OCI-LY7 (cell line): ENCODE measurements around the gene VPS35L. TPM values are rescaled to one million over a fixed set of nuclear protein-coding genes. Genes with fewer than 3 reads are reported as not detected.
"Not testable (repeated sequence)": the region's sequence is repeated elsewhere in the genome, so short reads cannot be mapped to it uniquely, and the experiment has no call there.

Experiments
- BruUV-seq: library from RNA; stranded (reverse); fragments of 400-500 nt; replicated peaks from 2 replicates; lab custom pipeline; 2021; lab: Mats Ljungman, UMichigan
- CTCF ChIA-PET: fragments of 300-600 bp; sonication (Branson Sonifier 250); formaldehyde crosslinking; loops from one replicate; lab custom pipeline; 2022; ENCODE audit warnings: antibody characterized with exemption; ENCODE audit not compliant: unreplicated experiment; lab: Charles Lee
- POLR2A ChIA-PET: fragments of 300-600 bp; sonication (Branson Sonifier 250); formaldehyde crosslinking; loops from one replicate; lab custom pipeline; 2022; ENCODE audit warnings: antibody characterized with exemption; lab: Charles Lee
- DNase-seq: peaks from one replicate; pipeline ENCODE4 v3.0.0-alpha.2; 2015; ENCODE audit warnings: low spot score
- H2AFZ ChIP-seq: fragments of 200-600 bp; sonication (generic), shearing (Covaris generic); 2 replicates; pipeline ENCODE4 v1.6.1; 2014; ENCODE audit warnings: mild to moderate bottlenecking, antibody characterized with exemption, low read length, moderate library complexity
- H3K27ac ChIP-seq: fragments of 200-600 bp; sonication (generic); 2 replicates; pipeline ENCODE4 v1.5.1; 2014; ENCODE audit warnings: mixed run types, low read depth, mild to moderate bottlenecking, moderate library complexity, low read length, inconsistent platforms; ENCODE audit not compliant: poor library complexity, severe bottlenecking
- H3K36me3 ChIP-seq: fragments of 200-600 bp; sonication (generic); 2 replicates; pipeline ENCODE4 v1.6.1; 2014; ENCODE audit warnings: mild to moderate bottlenecking, antibody characterized with exemption, low read length, moderate library complexity, mixed read lengths; ENCODE audit not compliant: insufficient read depth
- H3K4me1 ChIP-seq: fragments of 200-600 bp; sonication (generic); 2 replicates; pipeline ENCODE4 v1.5.1; 2014; ENCODE audit warnings: mild to moderate bottlenecking, low read length; ENCODE audit not compliant: insufficient read depth, poor library complexity, severe bottlenecking
- H3K4me2 ChIP-seq: fragments of 200-600 bp; sonication (generic); 2 replicates; pipeline ENCODE4 v1.6.1; 2014; ENCODE audit warnings: mild to moderate bottlenecking, low read length
- H3K4me3 ChIP-seq: fragments of 200-600 bp; sonication (generic); 2 replicates; pipeline ENCODE4 v1.5.1; 2014; ENCODE audit warnings: mild to moderate bottlenecking, low read depth, low read length; ENCODE audit not compliant: poor library complexity, severe bottlenecking
- H3K79me2 ChIP-seq: fragments of 200-600 bp; sonication (generic); 2 replicates; pipeline ENCODE4 v1.6.1; 2016; ENCODE audit warnings: low read depth, mild to moderate bottlenecking, low read length, moderate library complexity, mixed read lengths; ENCODE audit not compliant: insufficient read depth
- H3K9me2 ChIP-seq: fragments of 200-600 bp; sonication (generic); 2 replicates; pipeline ENCODE4 v1.6.1; 2016; ENCODE audit warnings: mild to moderate bottlenecking, low read length, mixed read lengths; ENCODE audit not compliant: insufficient read depth
- H3K9me3 ChIP-seq: fragments of 200-600 bp; sonication (generic); 2 replicates; pipeline ENCODE4 v1.6.1; 2014; ENCODE audit warnings: mild to moderate bottlenecking, mixed run types, low read length, mixed read lengths
- H4K20me1 ChIP-seq: fragments of 200-600 bp; sonication (generic); 2 replicates; pipeline ENCODE4 v1.6.1; 2014; ENCODE audit warnings: mild to moderate bottlenecking, antibody characterized with exemption, low read length, moderate library complexity, mixed read lengths; ENCODE audit not compliant: insufficient read depth
- EZH2phosphoT487 ChIP-seq: fragments of 200-600 bp; sonication (generic); IDR thresholded peaks from 2 replicates; pipeline ENCODE4 v1.6.1; 2018; ENCODE audit warnings: low read depth, borderline replicate concordance, mild to moderate bottlenecking, mixed run types, antibody characterized with exemption, low read length, moderate library complexity, mixed read lengths
- intact Hi-C: fragments of 100-400 bp; cut with micrococcal nuclease; formaldehyde crosslinking; loops from one replicate; pipeline ENCODE4 v1.10.0; 2022; ENCODE audit not compliant: unreplicated experiment
- total RNA-seq, 2 experiments: library from RNA; depleted of rRNA in 1 of 2; stranded (reverse); fragments of >200 nt in 1 of 2; shearing (Covaris generic) in 1 of 2; gene quantifications; 2 replicates each; pipeline ENCODE4 v1.2.3, GENCODE V29; 2014 to 2022
- TF ChIP-seq, protein P1 (sequence below): fragments of 200-600 bp; sonication (generic); conservative IDR thresholded peaks from 2 replicates; pipeline ENCODE4 v1.5.1; 2014; ENCODE audit warnings: mild to moderate bottlenecking, antibody characterized with exemption, low read length, moderate library complexity, mixed read lengths

The VPS35L gene
- total RNA-seq, 2 experiments from 2014 or later = 16.5 to 65.2 TPM

DNA sequence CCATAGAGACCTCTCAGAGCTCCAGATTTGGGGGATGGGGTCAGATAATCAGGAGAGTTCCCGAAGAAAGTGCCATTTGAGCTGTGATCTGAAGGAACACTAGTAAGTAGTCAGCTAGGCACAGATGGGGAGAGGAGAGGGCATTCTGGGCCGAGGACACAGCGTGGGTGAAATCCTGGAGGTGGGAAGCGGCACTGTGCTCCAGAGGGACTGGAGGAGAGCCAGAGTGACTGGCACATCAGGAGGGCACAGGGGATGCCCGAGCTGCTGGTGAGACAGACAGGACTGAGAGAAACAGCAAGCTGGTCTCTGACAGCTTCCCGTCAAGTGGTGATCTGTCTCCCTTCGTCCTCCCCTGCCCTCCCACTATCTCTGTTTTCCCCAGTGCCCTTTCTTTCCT, 121.9 kb downstream of the VPS35L start:
- no peaks in the 10 kb centered on the region for H3K9me3 ChIP-seq
- intact Hi-C loops = no loop called here
- no peak for DNase-seq
- no peak overlapping the region for H2AFZ ChIP-seq
- H3K4me1 ChIP-seq = no peaks in the 10 kb centered on the region
- CTCF ChIA-PET = no interaction called here
- H3K4me3 ChIP-seq = no peak overlapping the region
- no peaks in the 10 kb centered on the region for H3K79me2 ChIP-seq
- POLR2A ChIA-PET = no interaction called here
- no peaks in the 10 kb centered on the region for H3K9me2 ChIP-seq
- no TSS peak for BruUV-seq
- no peak overlapping the region for H3K4me2 ChIP-seq
- no peak overlapping the region for H3K27ac ChIP-seq
- H4K20me1 ChIP-seq = no peaks in the 10 kb centered on the region
- H3K36me3 ChIP-seq = no peaks in the 10 kb centered on the region
- TF ChIP-seq EZH2phosphoT487 = no peak
- TF ChIP-seq, protein P1, sequence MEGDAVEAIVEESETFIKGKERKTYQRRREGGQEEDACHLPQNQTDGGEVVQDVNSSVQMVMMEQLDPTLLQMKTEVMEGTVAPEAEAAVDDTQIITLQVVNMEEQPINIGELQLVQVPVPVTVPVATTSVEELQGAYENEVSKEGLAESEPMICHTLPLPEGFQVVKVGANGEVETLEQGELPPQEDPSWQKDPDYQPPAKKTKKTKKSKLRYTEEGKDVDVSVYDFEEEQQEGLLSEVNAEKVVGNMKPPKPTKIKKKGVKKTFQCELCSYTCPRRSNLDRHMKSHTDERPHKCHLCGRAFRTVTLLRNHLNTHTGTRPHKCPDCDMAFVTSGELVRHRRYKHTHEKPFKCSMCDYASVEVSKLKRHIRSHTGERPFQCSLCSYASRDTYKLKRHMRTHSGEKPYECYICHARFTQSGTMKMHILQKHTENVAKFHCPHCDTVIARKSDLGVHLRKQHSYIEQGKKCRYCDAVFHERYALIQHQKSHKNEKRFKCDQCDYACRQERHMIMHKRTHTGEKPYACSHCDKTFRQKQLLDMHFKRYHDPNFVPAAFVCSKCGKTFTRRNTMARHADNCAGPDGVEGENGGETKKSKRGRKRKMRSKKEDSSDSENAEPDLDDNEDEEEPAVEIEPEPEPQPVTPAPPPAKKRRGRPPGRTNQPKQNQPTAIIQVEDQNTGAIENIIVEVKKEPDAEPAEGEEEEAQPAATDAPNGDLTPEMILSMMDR = no peak

DNA sequence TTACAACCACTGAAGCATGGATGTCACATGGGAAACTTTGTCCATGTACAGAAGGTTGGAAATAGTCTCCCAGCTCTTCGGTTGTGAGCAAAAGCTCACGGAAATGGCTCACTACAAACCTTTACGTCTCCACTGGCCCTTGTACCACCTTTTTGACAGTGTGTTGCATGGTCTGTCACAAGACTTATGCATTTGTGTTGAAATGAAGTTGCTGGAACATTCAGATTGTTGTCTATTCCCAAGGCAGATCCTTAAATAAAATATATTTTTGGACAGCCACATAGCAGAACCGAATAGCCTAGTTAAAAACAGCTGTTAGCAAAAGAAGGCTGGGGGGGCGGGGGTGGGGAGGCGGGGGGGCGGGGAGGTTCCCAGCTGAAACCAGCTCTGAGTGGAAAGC, 123.3 kb downstream of the VPS35L start:
- Histone ChIP-seq H3K36me3 (peaks cover 12% of the 10 kb centered on the region), H3K4me1 (no peaks in the 10 kb centered on the region), H3K9me2 (no peaks in the 10 kb centered on the region), H3K4me2 (no peak overlapping the region), H3K4me3 (no peak overlapping the region), H3K9me3 (no peaks in the 10 kb centered on the region), H4K20me1 (no peaks in the 10 kb centered on the region), H2AFZ (no peak overlapping the region), H3K27ac (no peak overlapping the region), H3K79me2 (no peaks in the 10 kb centered on the region)
- intact Hi-C loops = no loop called here
- ChIA-PET CTCF (no interaction called here), POLR2A (no interaction called here)
- DNase-seq = no peak
- no TSS peak for BruUV-seq
- TF ChIP-seq, protein P1 = no peak
- TF ChIP-seq EZH2phosphoT487 = no peak

DNA sequence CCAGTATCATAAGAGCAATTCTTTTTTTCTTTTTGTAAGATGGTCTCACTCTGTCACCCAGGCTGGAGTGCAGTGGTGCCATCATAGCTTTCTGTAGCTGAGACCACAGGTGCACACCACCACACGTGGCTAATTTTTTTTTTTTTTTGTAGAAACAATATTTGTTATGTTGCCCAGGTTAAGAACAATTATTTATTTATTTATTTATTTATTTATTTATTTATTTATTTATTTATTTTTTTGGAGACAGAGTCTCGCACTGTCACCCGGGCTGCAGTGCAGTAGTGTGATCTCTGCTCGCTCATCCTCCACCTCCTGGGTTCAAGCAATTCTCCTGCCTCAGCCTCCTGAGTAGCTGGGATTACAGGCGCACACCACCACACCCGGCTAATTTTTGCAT, 123.8 kb downstream of the VPS35L start:
- H2AFZ ChIP-seq, BruUV-seq, H4K20me1 ChIP-seq, H3K9me2 ChIP-seq, H3K4me3 ChIP-seq, H3K4me2 ChIP-seq, intact Hi-C loops, H3K27ac ChIP-seq, DNase-seq, H3K9me3 ChIP-seq, H3K79me2 ChIP-seq, CTCF ChIA-PET, POLR2A ChIA-PET, H3K4me1 ChIP-seq: not testable (repeated sequence)
- peaks cover 17% of the 10 kb centered on the region for H3K36me3 ChIP-seq
